Epithelial cell of proximal tubule (primary cell): ENCODE measurements around the gene FIBIN. TPM values are rescaled to one million over a fixed set of nuclear protein-coding genes. Genes with fewer than 3 reads are reported as not detected.
A peak's percentile ranks its signal among the peaks of the same experiment; 100 is the strongest.

Source experiments
- DNase-seq: peaks from one replicate; pipeline ENCODE4 v3.0.0-alpha.2; 2011; ENCODE audit warnings: low read depth
- H3K4me3 ChIP-seq: 2 replicates; pipeline ENCODE4 v1.5.1; 2011; ENCODE audit warnings: low read depth, mild to moderate bottlenecking, low read length
- CTCF ChIP-seq: conservative IDR thresholded peaks from 2 replicates; pipeline ENCODE4 v1.5.1; 2012; ENCODE audit warnings: low read depth, mild to moderate bottlenecking, low read length
- total RNA-seq: library from RNA; depleted of rRNA; stranded (reverse); fragments of >200 nt; gene quantifications from 2 replicates; pipeline ENCODE4 v1.2.3, GENCODE V29; 2015

Gene FIBIN
- total RNA-seq, 1 donor from 2014 or later = not detected

GRCh38 chr11:26983645-26984044 is 10.3 kb upstream of the FIBIN start:
- no peak for DNase-seq
- H3K4me3 ChIP-seq = no peak overlapping the region
- TF ChIP-seq CTCF = no peak

- no peak overlapping the region for H3K4me3 ChIP-seq
- TF ChIP-seq CTCF = no peak
Measured at GRCh38 chr11:26985470-26985869, 8.4 kb upstream of the FIBIN start.

GRCh38 chr11:26985943-26986342 is 8.0 kb upstream of the FIBIN start:
- no peak for DNase-seq
- H3K4me3 ChIP-seq = no peak overlapping the region
- no peak for TF ChIP-seq CTCF

More at GRCh38 chr11:26985470-26985869, 8.4 kb upstream of the FIBIN start:
- no peak for DNase-seq

- TF ChIP-seq CTCF = no peak
- no peak overlapping the region for H3K4me3 ChIP-seq
- no peak for DNase-seq
Measured at GRCh38 chr11:26987272-26987671, 6.6 kb upstream of the FIBIN start.

- no peak for TF ChIP-seq CTCF
- no peak for DNase-seq
- no peak overlapping the region for H3K4me3 ChIP-seq
Measured at GRCh38 chr11:26987731-26988130, 6.2 kb upstream of the FIBIN start.

GRCh38 chr11:26992031-26992541 is 1.8 kb upstream of the FIBIN start:
- H3K4me3 ChIP-seq = no peak overlapping the region
- no peak for TF ChIP-seq CTCF
- DNase-seq = peak; percentile 96

- peak overlapping the region; percentile 67 for H3K4me3 ChIP-seq
- no peak for TF ChIP-seq CTCF
- DNase-seq = no peak
Measured at GRCh38 chr11:26994631-26995095, 751 bp downstream of the FIBIN start.
